ENCODE results near the gene VOPP1. TPM values are rescaled to one million over a fixed set of nuclear protein-coding genes. Genes with fewer than 3 reads are reported as not detected.
"Not testable (repeated sequence)": the region's sequence is repeated elsewhere in the genome, so short reads cannot be mapped to it uniquely, and the experiment has no call there.

VOPP1 gene
- total RNA-seq, 1 experiment from 2014 or later: 170 TPM

DNA sequence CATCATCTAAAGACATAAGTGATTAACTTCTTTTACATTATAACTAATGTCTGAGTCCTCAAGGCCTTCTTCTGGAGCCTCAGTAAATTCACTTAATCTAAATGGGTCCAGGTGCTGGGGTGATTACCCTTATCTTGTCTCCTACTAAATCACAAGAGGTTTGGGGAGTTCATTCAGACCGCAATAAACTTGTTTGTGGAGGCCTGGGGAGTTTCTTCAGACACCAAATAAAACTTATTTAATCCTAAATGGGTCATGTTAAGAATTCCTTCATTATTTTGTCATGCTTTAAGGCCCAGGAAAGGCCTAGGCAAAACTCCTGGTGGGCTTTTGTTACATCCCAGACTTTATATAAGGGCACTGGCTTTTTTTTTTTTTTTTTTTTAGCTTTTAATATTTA lies 62.1 kb downstream of the VOPP1 start:
- not testable (repeated sequence) for DNase-seq (ENCODE audit: low read depth)

DNA sequence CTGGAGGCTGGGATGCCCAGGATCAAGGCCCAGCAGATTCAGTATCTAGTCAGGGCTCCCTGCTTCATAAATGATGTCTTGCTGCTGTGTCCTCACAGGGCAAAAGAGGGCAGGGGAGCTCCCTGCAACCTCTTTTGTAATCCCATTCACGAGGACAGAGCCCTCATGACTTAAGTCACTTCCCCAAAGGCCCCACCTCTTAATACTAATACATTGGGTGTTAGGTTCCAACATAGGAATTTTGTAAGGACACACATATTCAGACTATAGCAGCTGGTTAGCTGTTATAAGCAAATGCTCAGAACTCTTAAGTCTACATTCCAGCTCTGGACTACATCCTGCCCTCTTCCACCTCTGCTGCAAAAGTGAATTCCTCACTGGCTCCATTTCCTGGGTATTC lies 63.0 kb downstream of the VOPP1 start:
- DNase-seq (ENCODE audit: low read depth): no peak

GRCh38 chr7:55508221-55509011 lies 63.9 kb downstream of the VOPP1 start:
- DNase-seq (ENCODE audit: low read depth): no peak

- no peak for DNase-seq (ENCODE audit: low read depth)
Measured at GRCh38 chr7:55507743-55508142, 64.6 kb downstream of the VOPP1 start.

GRCh38 chr7:55504967-55505658 lies 67.2 kb downstream of the VOPP1 start:
- no peak for DNase-seq (ENCODE audit: low read depth)

DNA sequence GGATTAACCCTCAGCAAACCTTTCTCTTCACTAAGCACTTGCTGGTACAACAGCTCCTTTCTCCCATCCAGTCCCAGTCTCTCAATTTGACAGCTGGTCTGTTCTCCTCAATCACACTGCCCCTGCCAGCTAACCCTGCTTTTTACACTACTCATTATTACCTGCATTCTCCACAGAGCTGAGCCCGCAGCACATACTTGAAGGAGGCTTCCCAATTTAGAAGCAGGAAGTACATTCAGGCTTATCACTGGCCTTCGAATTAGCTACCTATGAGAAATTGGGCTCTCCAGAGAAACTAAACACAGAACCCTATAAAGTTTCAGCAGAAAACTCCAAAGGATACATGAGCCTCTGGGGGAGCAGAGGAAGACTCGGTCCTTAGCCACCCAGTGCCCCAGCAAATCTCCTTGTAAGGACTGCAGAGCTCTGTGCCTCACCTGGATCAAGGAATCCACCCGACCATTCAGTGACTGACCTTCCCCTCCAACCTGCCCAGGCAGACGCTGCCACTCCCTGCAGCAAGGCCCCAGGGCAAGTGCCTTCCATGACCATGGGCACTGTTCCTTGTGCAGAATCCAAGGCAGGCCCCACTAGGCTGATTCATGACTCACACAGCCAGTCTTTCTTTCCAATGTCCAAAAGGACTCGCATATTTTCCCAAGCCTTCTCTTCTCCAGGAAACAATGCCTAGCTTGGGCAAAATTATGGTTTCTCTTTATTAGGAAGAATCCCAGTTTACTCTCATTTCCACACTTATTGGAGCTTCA lies 68.0 kb downstream of the VOPP1 start:
- peak; percentile 47 for DNase-seq (ENCODE audit: low read depth)

- DNase-seq (ENCODE audit: low read depth): no peak
Measured at GRCh38 chr7:55502858-55503440, 69.4 kb downstream of the VOPP1 start.

DNA sequence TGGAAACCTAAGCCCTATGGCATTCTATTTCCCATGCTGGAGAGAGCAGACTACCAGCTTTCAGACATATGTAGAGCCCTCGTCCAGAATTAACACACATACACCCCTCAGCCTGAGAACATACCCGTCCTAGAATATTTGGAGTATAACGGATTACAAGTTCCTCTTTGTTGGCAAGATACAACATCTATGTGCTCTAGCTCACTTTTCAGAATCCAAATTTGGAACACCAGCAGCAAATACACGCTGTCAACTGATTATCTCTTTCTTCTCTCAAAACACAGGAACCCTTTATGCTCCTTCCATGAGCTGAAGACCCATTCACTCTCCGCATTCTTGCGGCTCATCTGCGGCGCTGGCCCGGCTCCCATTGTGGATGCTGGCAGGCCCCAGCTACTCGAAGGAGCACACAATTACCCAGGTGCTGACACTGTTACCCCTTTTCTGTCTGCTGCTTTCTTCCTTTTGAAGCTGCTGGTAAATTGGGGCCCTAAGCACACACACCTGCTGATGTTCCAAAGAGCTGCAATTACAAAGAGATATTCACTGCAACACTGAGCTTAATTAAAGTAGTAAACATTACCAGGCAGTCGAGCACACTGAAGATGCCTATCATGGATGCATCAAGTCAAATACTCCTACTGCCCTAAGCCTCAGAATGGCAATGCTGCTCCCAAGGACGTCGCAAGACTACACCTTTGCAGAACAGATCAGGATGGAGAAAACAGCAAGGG lies 70.0 kb downstream of the VOPP1 start:
- DNase-seq (ENCODE audit: low read depth): no peak

DNA sequence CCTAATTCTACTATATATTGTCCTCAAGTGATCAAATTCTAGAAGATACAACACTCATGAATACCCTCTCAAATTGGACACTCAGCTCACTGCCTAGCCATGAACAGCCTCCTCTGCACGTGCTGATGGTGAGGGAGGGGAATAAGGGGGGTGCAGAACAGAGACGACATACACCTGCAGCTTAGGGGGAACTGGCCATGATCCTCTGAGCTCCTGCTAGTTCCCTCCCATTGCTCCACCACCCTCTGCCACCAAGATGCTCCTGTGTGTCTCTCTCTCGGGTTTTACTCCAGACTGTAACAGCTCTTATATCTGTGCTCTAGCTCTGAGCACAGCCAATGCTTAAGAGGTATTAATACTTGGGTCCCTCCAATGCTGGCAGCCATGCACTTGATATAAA lies 70.7 kb downstream of the VOPP1 start:
- no peak for DNase-seq (ENCODE audit: low read depth)

DNA sequence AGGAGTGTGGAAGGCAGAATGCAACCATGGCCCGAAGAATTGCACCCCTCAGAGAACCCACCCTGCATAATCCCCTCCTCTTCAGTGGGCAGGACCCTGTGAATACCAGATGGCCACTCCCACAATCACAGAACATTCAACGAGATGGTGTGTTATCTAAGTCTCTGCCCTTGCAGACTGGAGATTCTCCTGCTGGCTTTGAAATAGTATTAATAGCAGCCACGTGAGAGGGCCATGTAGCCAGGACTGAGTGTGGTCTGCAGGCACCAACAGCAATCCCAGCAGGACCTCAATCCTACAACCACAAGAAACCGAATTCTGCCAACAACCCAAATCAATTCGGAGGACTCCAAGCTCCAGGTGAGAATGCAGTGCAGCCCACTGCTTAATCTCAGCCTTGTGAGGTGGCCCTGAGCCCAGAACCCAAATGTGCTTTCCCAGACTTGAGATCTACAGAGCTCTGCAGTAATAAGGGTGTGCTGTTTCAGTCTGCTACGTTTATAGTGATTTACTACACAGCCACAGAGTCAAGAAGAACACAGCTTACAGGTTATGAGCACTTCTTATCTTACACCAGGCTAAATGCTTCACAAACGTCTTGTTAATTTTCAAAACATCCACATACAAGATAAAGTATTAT lies 72.1 kb downstream of the VOPP1 start:
- no peak for DNase-seq (ENCODE audit: low read depth)

- DNase-seq (ENCODE audit: low read depth): no peak
Measured at GRCh38 chr7:55499591-55499990, 72.7 kb downstream of the VOPP1 start.

GRCh38 chr7:55498770-55499169 lies 73.5 kb downstream of the VOPP1 start:
- no peak for DNase-seq (ENCODE audit: low read depth)

- DNase-seq (ENCODE audit: low read depth): no peak
Measured at GRCh38 chr7:55498142-55498541, 74.2 kb downstream of the VOPP1 start.

DNA sequence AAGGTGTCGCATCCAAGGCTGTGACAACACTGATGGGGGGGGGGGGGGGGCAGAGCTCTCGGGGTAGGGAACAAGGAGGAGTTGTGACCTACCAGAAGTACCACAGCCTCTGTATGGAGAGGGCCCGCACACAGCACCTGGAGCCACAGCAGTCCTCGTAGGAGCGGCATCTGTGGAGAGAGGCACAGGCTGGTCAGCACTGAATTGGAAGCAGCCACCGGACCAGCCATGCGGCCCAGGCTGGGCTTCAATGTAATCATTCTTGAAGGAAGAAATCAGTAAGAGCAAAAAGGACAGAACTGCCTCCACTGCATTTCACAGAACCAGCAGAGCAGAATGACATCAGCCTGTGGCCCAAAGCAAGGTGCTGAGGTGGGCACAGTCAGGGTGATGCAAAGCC lies 74.8 kb downstream of the VOPP1 start:
- no peak for DNase-seq (ENCODE audit: low read depth)

DNA sequence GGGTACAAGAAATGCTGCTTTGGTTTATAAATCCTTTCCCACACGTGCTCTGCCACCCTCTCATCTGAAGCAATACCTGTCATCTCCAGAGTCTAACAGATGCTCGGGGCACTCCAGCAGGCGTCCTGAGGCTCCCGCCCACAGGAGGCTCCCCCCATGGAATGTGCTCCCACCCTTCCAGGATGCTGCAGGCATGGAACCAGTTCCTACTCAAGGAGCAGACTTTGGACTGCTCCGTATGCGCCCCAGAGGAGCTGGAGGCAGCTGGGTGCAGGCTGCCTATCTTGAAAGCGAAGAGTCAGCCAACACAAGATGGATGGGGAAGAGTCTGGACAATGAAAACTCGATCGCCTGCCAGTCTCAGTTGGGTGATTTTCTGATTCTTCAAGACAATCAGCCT lies 75.4 kb downstream of the VOPP1 start:
- no peak for DNase-seq (ENCODE audit: low read depth)

DNA sequence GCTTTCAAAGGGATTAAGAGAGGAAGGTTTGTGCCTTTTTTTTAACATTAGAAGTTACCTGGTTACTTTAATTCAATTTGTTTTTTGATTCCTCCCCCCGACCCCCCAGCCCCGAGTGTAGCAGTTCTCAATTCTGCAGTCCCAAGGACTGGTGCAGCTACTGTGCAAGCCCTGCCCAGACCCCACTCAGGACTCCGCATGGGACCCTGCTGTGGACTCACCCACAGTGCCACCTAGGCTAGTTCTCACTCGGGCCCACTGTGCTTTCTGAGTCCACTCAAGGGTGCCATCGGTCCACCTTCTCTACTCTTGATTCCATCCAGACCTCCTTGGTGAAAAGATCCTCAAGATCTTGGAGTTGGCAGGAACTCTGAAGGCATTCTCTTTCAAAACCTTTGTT lies 77.4 kb downstream of the VOPP1 start:
- no peak for DNase-seq (ENCODE audit: low read depth)

DNA sequence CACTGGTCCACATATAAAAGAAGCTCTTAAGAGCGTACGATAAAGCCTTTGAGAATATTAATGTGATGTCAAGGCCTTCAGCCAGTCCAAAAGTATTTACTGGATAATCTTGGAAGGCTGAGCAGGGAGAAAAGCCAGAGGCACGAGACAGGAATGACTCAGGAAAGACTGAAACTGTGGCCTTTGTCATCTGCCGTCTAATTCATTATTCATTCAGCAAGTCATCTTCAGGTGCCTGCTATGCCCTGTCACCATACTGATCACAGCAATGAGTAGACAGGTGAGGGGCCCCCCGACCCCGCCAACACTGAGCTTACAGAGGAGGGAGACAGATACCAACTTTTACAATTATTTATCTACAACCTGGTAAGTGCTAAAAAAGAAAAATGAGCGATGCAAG lies 78.9 kb downstream of the VOPP1 start:
- no peak for DNase-seq (ENCODE audit: low read depth)

- DNase-seq (ENCODE audit: low read depth): no peak
Measured at GRCh38 chr7:55491346-55491745, 81.0 kb downstream of the VOPP1 start.

DNA sequence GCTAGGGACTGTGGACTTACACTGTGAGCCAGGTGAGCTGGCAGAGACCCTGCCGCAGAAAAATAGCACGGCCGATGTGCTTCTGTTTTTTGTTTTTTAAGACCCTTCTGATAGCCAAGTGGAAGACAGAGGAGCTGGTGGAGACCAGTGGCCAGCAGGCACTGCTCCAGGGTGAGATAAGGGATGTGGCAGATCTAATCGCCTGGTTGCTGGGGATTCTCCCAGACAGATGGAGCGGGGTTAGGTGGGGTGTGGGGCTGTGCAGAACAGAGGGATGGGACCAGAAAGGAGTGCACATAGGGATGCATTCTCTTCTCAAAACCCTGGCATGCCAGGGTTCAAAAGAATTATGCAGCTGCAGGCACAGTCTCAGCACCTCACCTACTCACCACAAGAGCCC lies 82.2 kb downstream of the VOPP1 start:
- DNase-seq (ENCODE audit: low read depth): no peak

DNA sequence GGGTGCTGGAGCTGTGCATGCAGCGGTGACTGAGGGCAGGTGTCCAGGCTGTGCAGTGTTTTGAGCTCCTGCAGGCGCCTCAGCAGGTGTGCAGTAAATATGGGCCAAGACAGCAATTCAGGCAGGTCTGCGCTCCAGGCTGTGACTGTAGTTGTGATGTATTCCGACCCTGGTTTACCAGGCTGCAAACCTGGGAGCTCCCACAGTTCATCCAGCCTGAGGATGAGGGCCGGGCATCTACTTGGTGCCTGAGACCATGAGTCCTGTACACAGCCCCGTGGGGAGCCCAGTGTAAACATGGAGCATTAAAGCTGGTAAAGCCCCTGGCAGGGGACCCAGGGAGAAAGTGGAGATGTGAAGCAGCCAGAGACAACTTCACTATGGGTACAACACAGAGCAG lies 82.8 kb downstream of the VOPP1 start:
- DNase-seq (ENCODE audit: low read depth): no peak

- DNase-seq (ENCODE audit: low read depth): no peak
Measured at GRCh38 chr7:55488804-55489340, 83.4 kb downstream of the VOPP1 start.

All from Daoy (cell line).